Measurements from ENCODE around the gene BMP2K. TPM values are rescaled to one million over a fixed set of nuclear protein-coding genes. Genes with fewer than 3 reads are reported as not detected.

Gene BMP2K
- total RNA-seq, 3 donors from 2014 or later: 8.9 to 9.7 (median 9.3) TPM

GRCh38 chr4:78772526-78773091 is 3.5 kb upstream of the BMP2K start:
- DNase-seq (no peak), ATAC-seq (no peak)
- Mint-ChIP-seq H3K4me3 (no peak overlapping the region), H3K36me3 (ENCODE audit: insufficient read depth) (no peaks in the 10 kb centered on the region), H3K27me3 (ENCODE audit: low read depth) (no peaks in the 10 kb centered on the region), H3K4me1 (ENCODE audit: low read depth) (peaks cover 23% of the 10 kb centered on the region), H3K9me3 (no peaks in the 10 kb centered on the region)

- Mint-ChIP-seq H3K9me3 (no peaks in the 10 kb centered on the region), H3K36me3 (ENCODE audit: insufficient read depth) (no peaks in the 10 kb centered on the region), H3K4me1 (ENCODE audit: low read depth) (peaks cover 25% of the 10 kb centered on the region), H3K27me3 (ENCODE audit: low read depth) (no peaks in the 10 kb centered on the region), H3K4me3 (no peak overlapping the region)
- ATAC-seq: no peak
- no peak for DNase-seq
Measured at GRCh38 chr4:78774417-78774816, 1.7 kb upstream of the BMP2K start.

GRCh38 chr4:78775303-78776078 is 659 bp upstream of the BMP2K start:
- H3K9me3 Mint-ChIP-seq: no peaks in the 10 kb centered on the region
- ATAC-seq (peak; percentile 81 to 82), DNase-seq (peak; percentile 85)
- H3K4me1 Mint-ChIP-seq (ENCODE audit: low read depth): peaks cover 25% of the 10 kb centered on the region
- H3K4me3 Mint-ChIP-seq: peak overlapping the region; percentile 93
- H3K36me3 Mint-ChIP-seq (ENCODE audit: insufficient read depth): no peaks in the 10 kb centered on the region
- no peaks in the 10 kb centered on the region for H3K27me3 Mint-ChIP-seq (ENCODE audit: low read depth)

GRCh38 chr4:78776729-78777575 is 802 bp downstream of the BMP2K start:
- Mint-ChIP-seq H3K9me3 (no peaks in the 10 kb centered on the region), H3K36me3 (ENCODE audit: insufficient read depth) (no peaks in the 10 kb centered on the region), H3K27me3 (ENCODE audit: low read depth) (no peaks in the 10 kb centered on the region), H3K4me1 (ENCODE audit: low read depth) (peaks cover 25% of the 10 kb centered on the region), H3K4me3 (peak overlapping the region; percentile 94)
- peak; percentile 56 to 61 for ATAC-seq
- peak; percentile 49 for DNase-seq

GRCh38 chr4:78777576-78777940 is 1.4 kb downstream of the BMP2K start:
- peak overlapping the region; percentile 94 for H3K4me3 Mint-ChIP-seq
- no peaks in the 10 kb centered on the region for H3K9me3 Mint-ChIP-seq
- ATAC-seq (no peak), DNase-seq (no peak)
- no peaks in the 10 kb centered on the region for H3K27me3 Mint-ChIP-seq (ENCODE audit: low read depth)
- peaks cover 25% of the 10 kb centered on the region for H3K4me1 Mint-ChIP-seq (ENCODE audit: low read depth)
- H3K36me3 Mint-ChIP-seq (ENCODE audit: insufficient read depth): no peaks in the 10 kb centered on the region

- H3K9me3 Mint-ChIP-seq: no peaks in the 10 kb centered on the region
- no peaks in the 10 kb centered on the region for H3K27me3 Mint-ChIP-seq (ENCODE audit: low read depth)
- DNase-seq: no peak
- no peaks in the 10 kb centered on the region for H3K36me3 Mint-ChIP-seq (ENCODE audit: insufficient read depth)
- ATAC-seq: no peak
- H3K4me1 Mint-ChIP-seq (ENCODE audit: low read depth): peaks cover 25% of the 10 kb centered on the region
- H3K4me3 Mint-ChIP-seq: no peak overlapping the region
Measured at GRCh38 chr4:78778530-78778929, 2.4 kb downstream of the BMP2K start.

GRCh38 chr4:78779280-78779679 is 3.1 kb downstream of the BMP2K start:
- ATAC-seq: no peak
- H3K4me3 Mint-ChIP-seq: no peak overlapping the region
- H3K9me3 Mint-ChIP-seq: no peaks in the 10 kb centered on the region
- peaks cover 23% of the 10 kb centered on the region for H3K4me1 Mint-ChIP-seq (ENCODE audit: low read depth)
- no peak for DNase-seq
- no peaks in the 10 kb centered on the region for H3K27me3 Mint-ChIP-seq (ENCODE audit: low read depth)
- H3K36me3 Mint-ChIP-seq (ENCODE audit: insufficient read depth): no peaks in the 10 kb centered on the region

GRCh38 chr4:78780093-78780492 is 3.9 kb downstream of the BMP2K start:
- Mint-ChIP-seq H3K36me3 (ENCODE audit: insufficient read depth) (peaks cover 1% of the 10 kb centered on the region), H3K4me3 (no peak overlapping the region), H3K9me3 (no peaks in the 10 kb centered on the region), H3K4me1 (ENCODE audit: low read depth) (peaks cover 17% of the 10 kb centered on the region), H3K27me3 (ENCODE audit: low read depth) (no peaks in the 10 kb centered on the region)
- no peak for ATAC-seq
- DNase-seq: no peak

GRCh38 chr4:78781139-78781538 is 5.0 kb downstream of the BMP2K start:
- DNase-seq (no peak), ATAC-seq (no peak)
- H3K4me3 Mint-ChIP-seq: no peak overlapping the region
- H3K27me3 Mint-ChIP-seq (ENCODE audit: low read depth): no peaks in the 10 kb centered on the region
- peaks cover 1% of the 10 kb centered on the region for H3K36me3 Mint-ChIP-seq (ENCODE audit: insufficient read depth)
- H3K4me1 Mint-ChIP-seq (ENCODE audit: low read depth): peaks cover 15% of the 10 kb centered on the region
- H3K9me3 Mint-ChIP-seq: no peaks in the 10 kb centered on the region

- no peak overlapping the region for H3K4me3 Mint-ChIP-seq
- peaks cover 13% of the 10 kb centered on the region for H3K4me1 Mint-ChIP-seq (ENCODE audit: low read depth)
- no peaks in the 10 kb centered on the region for H3K27me3 Mint-ChIP-seq (ENCODE audit: low read depth)
- peaks cover 1% of the 10 kb centered on the region for H3K36me3 Mint-ChIP-seq (ENCODE audit: insufficient read depth)
- ATAC-seq: no peak
- no peaks in the 10 kb centered on the region for H3K9me3 Mint-ChIP-seq
- no peak for DNase-seq
Measured at GRCh38 chr4:78781924-78782323, 5.8 kb downstream of the BMP2K start.

GRCh38 chr4:78784236-78784865 is 8.2 kb downstream of the BMP2K start:
- H3K36me3 Mint-ChIP-seq (ENCODE audit: insufficient read depth): peaks cover 1% of the 10 kb centered on the region

GRCh38 chr4:78787392-78788006 is 11.3 kb downstream of the BMP2K start:
- DNase-seq (no peak), ATAC-seq (no peak)
- Mint-ChIP-seq H3K9me3 (no peaks in the 10 kb centered on the region), H3K4me3 (no peak overlapping the region), H3K36me3 (ENCODE audit: insufficient read depth) (peaks cover 1% of the 10 kb centered on the region), H3K4me1 (ENCODE audit: low read depth) (peaks cover 14% of the 10 kb centered on the region), H3K27me3 (ENCODE audit: low read depth) (no peaks in the 10 kb centered on the region)

More at GRCh38 chr4:78784236-78784865, 8.2 kb downstream of the BMP2K start:
- ATAC-seq: no peak
- H3K9me3 Mint-ChIP-seq: no peaks in the 10 kb centered on the region
- DNase-seq: no peak
- H3K4me3 Mint-ChIP-seq: no peak overlapping the region
- no peaks in the 10 kb centered on the region for H3K27me3 Mint-ChIP-seq (ENCODE audit: low read depth)
- peaks cover 9% of the 10 kb centered on the region for H3K4me1 Mint-ChIP-seq (ENCODE audit: low read depth)

GRCh38 chr4:78788007-78788889 is 12.1 kb downstream of the BMP2K start:
- no peaks in the 10 kb centered on the region for H3K27me3 Mint-ChIP-seq (ENCODE audit: low read depth)
- ATAC-seq (no peak), DNase-seq (no peak)
- peaks cover 14% of the 10 kb centered on the region for H3K4me1 Mint-ChIP-seq (ENCODE audit: low read depth)
- no peaks in the 10 kb centered on the region for H3K9me3 Mint-ChIP-seq
- no peak overlapping the region for H3K4me3 Mint-ChIP-seq
- H3K36me3 Mint-ChIP-seq (ENCODE audit: insufficient read depth): peaks cover 1% of the 10 kb centered on the region
